HFFc6 (cell line): ENCODE data around the gene ADAM17. TPM values are rescaled to one million over a fixed set of nuclear protein-coding genes. Genes with fewer than 3 reads are reported as not detected.
"Not testable (repeated sequence)": the region's sequence is repeated elsewhere in the genome, so short reads cannot be mapped to it uniquely, and the experiment has no call there.

Experiments
- DNase-seq: peaks from one replicate; pipeline ENCODE4 v3.0.0-alpha.2; 2018
- H3K27ac Mint-ChIP-seq: 2 replicates; pipeline ENCODE4 v1.8.0; 2020; ENCODE audit warnings: mild to moderate bottlenecking, mixed read lengths
- H3K27me3 Mint-ChIP-seq: 2 replicates; pipeline ENCODE4 v1.8.0; 2021; ENCODE audit warnings: mild to moderate bottlenecking, moderate library complexity, mixed read lengths; ENCODE audit not compliant: insufficient read depth
- H3K36me3 Mint-ChIP-seq: 2 replicates; pipeline ENCODE4 v1.8.0; 2021; ENCODE audit warnings: low read depth, mixed read lengths
- H3K4me1 Mint-ChIP-seq: 2 replicates; pipeline ENCODE4 v1.8.0; 2020; ENCODE audit warnings: low read depth, mixed read lengths
- H3K4me3 Mint-ChIP-seq: 2 replicates; pipeline ENCODE4 v1.8.0; 2020; ENCODE audit warnings: mild to moderate bottlenecking, moderate library complexity, mixed read lengths
- H3K9me3 Mint-ChIP-seq: 2 replicates; pipeline ENCODE4 v1.8.0; 2020; ENCODE audit warnings: mild to moderate bottlenecking, mixed read lengths
- CTCF ChIP-seq: fragments of 200-600 bp; sonication (generic); IDR thresholded peaks from 2 replicates; pipeline ENCODE4 v1.5.0; 2021; ENCODE audit warnings: antibody characterized with exemption, mild to moderate bottlenecking
- total RNA-seq, 6 experiments: library from RNA; stranded (reverse); fragmentation: NEBNext Ultra II Directional; extraction: Animal tissue kit (Norgen Biotek cat#: 25700); gene quantifications; 2 replicates in 1 of 6; 3 replicates in 5 of 6; pipeline ENCODE4 v1.2.3, GENCODE V29; 2021

The ADAM17 gene
- total RNA-seq, 6 experiments from 2014 or later: 16.0 to 20.0 (median 19.4) TPM

GRCh38 chr2:9558948-9559381 is 3.3 kb upstream of the ADAM17 start:
- DNase-seq: peak; percentile 99
- peak overlapping the region; percentile 66 for H3K4me3 Mint-ChIP-seq
- no peak for TF ChIP-seq CTCF
- H3K36me3 Mint-ChIP-seq: peaks cover 8% of the 10 kb centered on the region
- H3K27ac Mint-ChIP-seq: peak overlapping the region; percentile 92
- H3K4me1 Mint-ChIP-seq: peaks cover 46% of the 10 kb centered on the region
- no peaks in the 10 kb centered on the region for H3K9me3 Mint-ChIP-seq
- no peaks in the 10 kb centered on the region; the same call in 1 of the 2 replicates for H3K27me3 Mint-ChIP-seq

GRCh38 chr2:9556121-9556743 is 602 bp upstream of the ADAM17 start:
- DNase-seq: no peak
- Mint-ChIP-seq H3K9me3 (no peaks in the 10 kb centered on the region), H3K27ac (peak overlapping the region; percentile 94), H3K4me1 (peaks cover 66% of the 10 kb centered on the region), H3K4me3 (peak overlapping the region; percentile 98), H3K27me3 (no peaks in the 10 kb centered on the region; the same call in 1 of the 2 replicates), H3K36me3 (peaks cover 8% of the 10 kb centered on the region)
- no peak; the same call in 1 of the 2 replicates for TF ChIP-seq CTCF

- Mint-ChIP-seq H3K27me3 (no peaks in the 10 kb centered on the region; the same call in 1 of the 2 replicates), H3K27ac (peak overlapping the region; percentile 94), H3K36me3 (peaks cover 8% of the 10 kb centered on the region), H3K4me3 (peak overlapping the region; percentile 98), H3K9me3 (no peaks in the 10 kb centered on the region), H3K4me1 (peaks cover 59% of the 10 kb centered on the region)
- peak; percentile 64 for DNase-seq
- no peak for TF ChIP-seq CTCF
Observed at GRCh38 chr2:9554921-9555296, 721 bp downstream of the ADAM17 start.

GRCh38 chr2:9552219-9553178 is 3.1 kb downstream of the ADAM17 start:
- Mint-ChIP-seq H3K9me3 (no peaks in the 10 kb centered on the region), H3K4me3 (peak overlapping the region; percentile 61), H3K27ac (peak overlapping the region; percentile 67), H3K27me3 (no peaks in the 10 kb centered on the region; the same call in 1 of the 2 replicates), H3K36me3 (peaks cover 1% of the 10 kb centered on the region; the same call in 1 of the 2 replicates), H3K4me1 (peaks cover 60% of the 10 kb centered on the region)
- peak; percentile 44 for DNase-seq
- TF ChIP-seq CTCF: no peak

- not testable (repeated sequence) for H3K27me3 Mint-ChIP-seq, H3K4me3 Mint-ChIP-seq, H3K9me3 Mint-ChIP-seq, DNase-seq, H3K27ac Mint-ChIP-seq, H3K36me3 Mint-ChIP-seq
- H3K4me1 Mint-ChIP-seq: peaks cover 64% of the 10 kb centered on the region
Observed at GRCh38 chr2:9550859-9551391, 4.7 kb downstream of the ADAM17 start.
